Thyroid gland (tissue), 4 donors: Measurements from ENCODE around the gene ADAMTS12. TPM values are rescaled to one million over a fixed set of nuclear protein-coding genes. Genes with fewer than 3 reads are reported as not detected.

Experiments used
- DNase-seq, 2 donors: peaks; one replicate each; pipeline ENCODE4 v3.0.0-alpha.2; 2019
- H3K27ac ChIP-seq, 3 donors: fragments of 200-600 bp; sonication (generic); 1 replicate in 2 of 3; 2 replicates in 1 of 3; pipeline ENCODE4 v1.5.1; 2016 to 2019; ENCODE audit warnings: mild to moderate bottlenecking in 1 of 3, moderate library complexity in 1 of 3
- H3K27me3 ChIP-seq: fragments of 200-600 bp; sonication (generic); one replicate; pipeline ENCODE4 v1.5.1; 2019
- H3K36me3 ChIP-seq, 2 donors: fragments of 200-600 bp; sonication (generic); one replicate each; pipeline ENCODE4 v1.5.1; 2016 to 2019
- H3K4me1 ChIP-seq, 2 donors: fragments of 200-600 bp; sonication (generic); one replicate each; pipeline ENCODE4 v1.5.1; 2017 to 2019
- H3K4me3 ChIP-seq, 3 donors: fragments of 200-600 bp; sonication (generic); replicated peaks in 1 of 3; 1 replicate in 2 of 3; 2 replicates in 1 of 3; pipeline ENCODE4 v1.5.1; 2016; ENCODE audit warnings: mild to moderate bottlenecking in 1 of 3
- H3K9me3 ChIP-seq: fragments of 200-600 bp; sonication (generic); one replicate; pipeline ENCODE4 v1.5.1; 2017
- POLR2A ChIP-seq, 2 donors: fragments of 450-650 bp; IDR thresholded peaks; one replicate each; pipeline ENCODE4 v1.6.1; 2017; ENCODE audit warnings: antibody characterized with exemption in 2 of 2, mild to moderate bottlenecking in 2 of 2, moderate library complexity in 1 of 2
- WGBS, 2 donors: methylation state at CpG; one replicate each; pipeline ENCODE4 v1.1.5; 2017; 5-methylcytosine and 5-hydroxymethylcytosine counted together
- intact Hi-C: fragments of 100-400 bp; cut with DNase I; formaldehyde crosslinking; loops from one replicate; pipeline ENCODE4 v1.15.1; 2023
- total RNA-seq, 4 donors: library from RNA; depleted of rRNA; stranded (reverse); fragments of >200 nt; gene quantifications; one replicate each; pipeline ENCODE4 v1.2.3, GENCODE V29; 2016
- TF ChIP-seq, protein P1 (sequence below), 6 experiments: fragments of 200-600 bp in 3 of 6; fragments of 450-650 bp in 3 of 6; sonication (generic) in 3 of 6; IDR thresholded peaks; one replicate each; pipeline ENCODE4 v1.5.1; 2016 to 2019; ENCODE audit warnings: antibody characterized with exemption in 6 of 6, mild to moderate bottlenecking in 2 of 6, inconsistent platforms in 1 of 6, moderate library complexity in 1 of 6

Gene ADAMTS12
- total RNA-seq, 4 donors from 2014 or later, result 1.3 to 5.8 (median 2.3) TPM

DNA sequence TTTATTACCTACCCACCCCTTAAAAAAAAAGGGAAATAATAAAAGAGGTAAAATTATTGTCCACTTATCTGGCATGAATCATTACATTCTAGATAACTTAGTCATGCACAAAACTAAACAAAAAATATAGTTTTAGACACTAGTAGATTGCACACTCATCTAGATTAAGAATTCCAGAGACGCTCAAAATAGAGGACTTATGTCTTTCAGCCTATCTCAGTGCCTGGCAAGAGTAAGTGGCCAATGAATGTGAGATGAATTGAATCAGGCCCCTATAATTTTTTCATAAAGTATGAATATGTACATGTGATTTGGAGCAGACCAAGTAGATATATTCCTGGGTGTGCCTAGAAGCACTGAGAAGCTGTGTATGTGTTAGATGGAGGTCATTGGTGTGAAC lies 42.4 kb upstream of the ADAMTS12 start:
- Histone ChIP-seq H3K27ac (no peak overlapping the region), H3K36me3 (no peaks in the 10 kb centered on the region), H3K4me1 (peaks cover 0 to 12% of the 10 kb centered on the region in 2 donors), H3K4me3 (no peak overlapping the region), H3K27me3 (peaks cover 18% of the 10 kb centered on the region), H3K9me3 (no peaks in the 10 kb centered on the region)
- TF ChIP-seq, protein P1, sequence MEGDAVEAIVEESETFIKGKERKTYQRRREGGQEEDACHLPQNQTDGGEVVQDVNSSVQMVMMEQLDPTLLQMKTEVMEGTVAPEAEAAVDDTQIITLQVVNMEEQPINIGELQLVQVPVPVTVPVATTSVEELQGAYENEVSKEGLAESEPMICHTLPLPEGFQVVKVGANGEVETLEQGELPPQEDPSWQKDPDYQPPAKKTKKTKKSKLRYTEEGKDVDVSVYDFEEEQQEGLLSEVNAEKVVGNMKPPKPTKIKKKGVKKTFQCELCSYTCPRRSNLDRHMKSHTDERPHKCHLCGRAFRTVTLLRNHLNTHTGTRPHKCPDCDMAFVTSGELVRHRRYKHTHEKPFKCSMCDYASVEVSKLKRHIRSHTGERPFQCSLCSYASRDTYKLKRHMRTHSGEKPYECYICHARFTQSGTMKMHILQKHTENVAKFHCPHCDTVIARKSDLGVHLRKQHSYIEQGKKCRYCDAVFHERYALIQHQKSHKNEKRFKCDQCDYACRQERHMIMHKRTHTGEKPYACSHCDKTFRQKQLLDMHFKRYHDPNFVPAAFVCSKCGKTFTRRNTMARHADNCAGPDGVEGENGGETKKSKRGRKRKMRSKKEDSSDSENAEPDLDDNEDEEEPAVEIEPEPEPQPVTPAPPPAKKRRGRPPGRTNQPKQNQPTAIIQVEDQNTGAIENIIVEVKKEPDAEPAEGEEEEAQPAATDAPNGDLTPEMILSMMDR (IDR thresholded peaks at IDR 0.05), result no peak
- TF ChIP-seq POLR2A (IDR thresholded peaks at IDR 0.05), result no peak
- no peak for DNase-seq
- intact Hi-C loops, result loop anchor here (10.0 kb wide), 1 partner anchor 499 kb away; no protein-coding TSS in a partner anchor
- 79 to 84% methylated on average over 1 of the region's 1 CpG for WGBS, 2 donors

DNA sequence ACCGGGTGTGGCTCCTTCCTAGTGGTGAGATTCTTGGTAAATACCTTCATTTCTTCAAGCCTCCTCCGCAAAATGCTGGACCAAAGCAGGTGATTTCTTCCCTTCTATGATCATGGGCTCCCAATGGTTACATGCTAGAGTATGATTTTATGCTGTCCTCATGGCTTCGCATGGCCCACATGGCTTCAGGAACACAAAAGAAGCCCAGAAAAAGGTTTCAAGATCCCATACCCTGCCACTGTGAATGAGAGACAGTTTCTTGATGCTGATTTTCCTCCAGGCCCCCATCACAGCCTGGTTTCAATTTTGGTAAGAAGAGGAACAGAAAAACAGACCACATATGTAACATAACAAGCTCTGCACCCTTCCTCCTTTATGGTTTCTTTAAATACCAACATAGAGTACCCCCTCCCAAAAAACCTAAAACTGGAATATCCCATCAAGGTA lies 42.0 kb upstream of the ADAMTS12 start:
- DNase-seq, result no peak
- H3K4me1 ChIP-seq, result peaks cover 0 to 12% of the 10 kb centered on the region in 2 donors
- no peak overlapping the region for H3K27ac ChIP-seq
- peaks cover 18% of the 10 kb centered on the region for H3K27me3 ChIP-seq
- intact Hi-C loops, result loop anchor here (10.0 kb wide), 1 partner anchor 499 kb away; no protein-coding TSS in a partner anchor
- no peaks in the 10 kb centered on the region for H3K9me3 ChIP-seq
- TF ChIP-seq, protein P1 (IDR thresholded peaks at IDR 0.05), result no peak
- TF ChIP-seq POLR2A (IDR thresholded peaks at IDR 0.05), result no peak
- WGBS, 2 donors, result 81% methylated on average over 3 of the region's 3 CpGs
- H3K4me3 ChIP-seq, result no peak overlapping the region
- no peaks in the 10 kb centered on the region for H3K36me3 ChIP-seq

DNA sequence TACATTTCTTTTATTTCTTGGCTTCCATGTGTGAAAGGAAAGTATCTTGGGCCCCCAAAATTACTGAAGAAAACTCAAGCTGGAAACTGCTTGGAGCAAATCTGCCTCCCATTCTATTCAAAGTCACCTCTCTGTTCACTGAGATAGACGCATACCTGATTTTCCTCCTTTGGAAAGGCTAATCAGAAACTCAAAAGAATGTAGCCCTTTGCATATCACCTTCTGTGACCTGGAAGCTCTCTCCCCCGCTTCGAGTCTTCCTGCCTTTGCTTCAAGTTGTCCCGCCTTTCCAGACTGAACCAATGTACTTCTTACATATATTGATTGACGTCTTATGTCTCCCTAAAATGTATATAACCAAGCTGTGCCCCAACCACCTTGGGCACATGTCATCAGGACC lies 39.3 kb upstream of the ADAMTS12 start:
- H3K27ac ChIP-seq, result no peak overlapping the region
- intact Hi-C loops, result loop anchor here (10.0 kb wide), 1 partner anchor 496 kb away; no protein-coding TSS in a partner anchor
- no peak overlapping the region for H3K4me3 ChIP-seq
- no peaks in the 10 kb centered on the region for H3K9me3 ChIP-seq
- no peaks in the 10 kb centered on the region for H3K27me3 ChIP-seq
- no peak for TF ChIP-seq POLR2A (IDR thresholded peaks at IDR 0.05)
- TF ChIP-seq, protein P1 (IDR thresholded peaks at IDR 0.05), result no peak
- no peak for DNase-seq
- H3K4me1 ChIP-seq, result peaks cover 0 to 5% of the 10 kb centered on the region in 2 donors
- 80 to 89% methylated on average over 5 of the region's 5 CpGs for WGBS, 2 donors
- H3K36me3 ChIP-seq, result no peaks in the 10 kb centered on the region

DNA sequence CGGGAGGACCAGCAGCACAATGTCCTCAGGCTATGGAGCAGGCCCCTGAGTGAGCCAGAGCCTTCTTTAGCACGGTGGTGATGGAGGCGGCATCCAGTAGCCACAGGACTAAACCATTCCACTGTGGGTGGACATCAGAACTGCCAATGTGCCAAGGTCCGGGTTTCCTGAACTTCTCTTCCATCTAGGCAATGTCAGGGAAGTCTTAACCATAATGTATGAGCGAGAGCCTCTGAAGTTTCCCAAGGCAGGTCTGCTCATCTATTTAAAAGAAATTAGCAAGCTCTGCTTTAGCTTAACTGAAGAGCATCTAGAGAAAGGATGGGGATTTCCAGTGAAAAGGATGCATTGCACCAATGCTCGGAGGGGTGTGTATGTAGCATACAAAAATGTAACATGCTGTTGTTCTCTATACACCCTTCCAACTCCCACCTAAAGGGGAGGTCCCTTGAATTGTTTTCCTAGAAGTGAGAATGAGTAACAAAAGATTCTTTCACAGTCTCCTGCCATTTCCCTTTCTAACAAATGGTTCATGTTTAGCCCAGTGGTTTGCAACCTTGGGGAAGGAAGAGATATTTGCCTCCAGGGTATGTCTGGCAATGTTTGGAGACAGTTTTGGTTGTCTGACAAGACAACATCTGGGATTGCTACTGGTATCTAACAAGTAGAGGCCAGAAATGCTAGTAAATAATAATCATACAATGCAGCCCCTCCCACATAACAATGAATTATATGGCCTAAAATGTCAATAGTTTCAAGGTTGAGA lies 38.3 kb upstream of the ADAMTS12 start:
- Histone ChIP-seq H3K4me3 (no peak overlapping the region), H3K4me1 (no peaks in the 10 kb centered on the region), H3K36me3 (no peaks in the 10 kb centered on the region), H3K27ac (no peak overlapping the region), H3K9me3 (no peaks in the 10 kb centered on the region), H3K27me3 (no peaks in the 10 kb centered on the region)
- intact Hi-C loops, result loop anchor here (10.0 kb wide), 1 partner anchor 495 kb away; no protein-coding TSS in a partner anchor
- DNase-seq, result no peak
- WGBS, 2 donors, result 77 to 97% methylated on average over 6 of the region's 6 CpGs
- no peak for TF ChIP-seq POLR2A (IDR thresholded peaks at IDR 0.05)
- TF ChIP-seq, protein P1 (IDR thresholded peaks at IDR 0.05), result no peak

DNA sequence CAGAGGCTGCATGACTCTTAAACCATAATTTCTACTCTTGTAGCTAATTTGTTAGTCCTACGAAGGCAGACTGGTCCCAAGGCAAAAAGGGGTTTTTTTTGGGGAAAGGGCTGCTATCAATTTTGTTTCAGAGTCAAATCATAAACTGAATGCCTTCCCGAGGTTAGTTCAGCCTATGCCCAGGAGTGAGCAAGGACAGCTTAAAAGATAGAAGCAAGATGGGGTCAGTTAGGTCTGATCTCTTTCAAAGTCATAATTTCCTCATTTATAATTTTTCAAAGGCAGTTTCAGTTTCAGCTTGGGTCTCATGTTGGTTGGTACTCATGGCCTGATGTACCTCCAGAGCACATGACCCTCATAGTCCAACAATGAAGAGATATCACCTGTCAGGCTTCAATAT lies 36.5 kb upstream of the ADAMTS12 start:
- intact Hi-C loops, result no loop called here
- Histone ChIP-seq H3K36me3 (no peaks in the 10 kb centered on the region), H3K27ac (no peak overlapping the region), H3K4me3 (no peak overlapping the region), H3K4me1 (no peaks in the 10 kb centered on the region), H3K27me3 (no peaks in the 10 kb centered on the region), H3K9me3 (no peaks in the 10 kb centered on the region)
- DNase-seq, result no peak
- WGBS, 2 donors, result 71 to 75% methylated on average over 2 of the region's 2 CpGs
- TF ChIP-seq POLR2A (IDR thresholded peaks at IDR 0.05), result no peak
- TF ChIP-seq, protein P1 (IDR thresholded peaks at IDR 0.05), result no peak
